Neural cell (in vitro differentiated cells): ENCODE data around the gene ADAMTSL2. TPM values are rescaled to one million over a fixed set of nuclear protein-coding genes. Genes with fewer than 3 reads are reported as not detected.

ENCODE experiments used
- H2AFZ ChIP-seq: fragments of 200-600, 300-800 bp; sonication (generic), shearing (Covaris generic); 2 replicates; pipeline ENCODE4 v1.6.0; 2014; ENCODE audit warnings: low read depth, mild to moderate bottlenecking, antibody characterized with exemption, low read length, moderate library complexity
- H3F3A ChIP-seq: fragments of 200-600 bp; shearing (Covaris generic); 2 replicates; pipeline ENCODE4 v1.6.1; 2016; ENCODE audit warnings: mild to moderate bottlenecking, moderate library complexity, mixed read lengths, antibody characterized with exemption, low read length; ENCODE audit not compliant: insufficient read depth, poor library complexity, severe bottlenecking
- H3K27ac ChIP-seq: fragments of 200-600, 300-800 bp; sonication (generic), shearing (Covaris generic); 2 replicates; pipeline ENCODE4 v1.5.1; 2014; ENCODE audit warnings: mild to moderate bottlenecking, low read length, moderate library complexity
- H3K27me3 ChIP-seq: fragments of 300-800, 200-600 bp; sonication (generic), shearing (Covaris generic); 2 replicates; pipeline ENCODE4 v1.6.0; 2014; ENCODE audit warnings: mild to moderate bottlenecking, low read depth, low read length, moderate library complexity; ENCODE audit not compliant: insufficient read depth
- H3K36me3 ChIP-seq: fragments of 300-800, 200-600 bp; sonication (generic), shearing (Covaris generic); 2 replicates; pipeline ENCODE4 v1.5.1; 2014; ENCODE audit warnings: mild to moderate bottlenecking, antibody characterized with exemption, low read length, moderate library complexity; ENCODE audit not compliant: insufficient read depth
- H3K4me2 ChIP-seq: fragments of 300-800, 200-600 bp; sonication (generic), shearing (Covaris generic); 2 replicates; pipeline ENCODE4 v1.6.0; 2014; ENCODE audit warnings: mild to moderate bottlenecking, low read length
- H3K4me3 ChIP-seq: fragments of 300-800, 200-600 bp; sonication (generic), shearing (Covaris generic); 2 replicates; pipeline ENCODE4 v1.5.1; 2014; ENCODE audit warnings: mild to moderate bottlenecking, low read length, moderate library complexity
- H3K79me2 ChIP-seq: fragments of 200-600 bp; shearing (Covaris generic); replicated peaks from 2 replicates; pipeline ENCODE4 v1.6.0; 2014; ENCODE audit warnings: mild to moderate bottlenecking, low read length, moderate library complexity; ENCODE audit not compliant: insufficient read depth
- H3K9ac ChIP-seq: fragments of 300-800, 200-600 bp; sonication (generic), shearing (Covaris generic); 2 replicates; pipeline ENCODE4 v1.6.1; 2016; ENCODE audit warnings: mild to moderate bottlenecking, low read length, mixed read lengths
- H3K9me2 ChIP-seq: fragments of 200-600 bp; shearing (Covaris generic); 2 replicates; pipeline ENCODE4 v1.6.1; 2016; ENCODE audit warnings: mild to moderate bottlenecking, low read length, mixed read lengths; ENCODE audit not compliant: insufficient read depth
- H3K9me3 ChIP-seq: fragments of 200-600, 300-800 bp; sonication (generic), shearing (Covaris generic); 2 replicates; pipeline ENCODE4 v1.6.1; 2016; ENCODE audit warnings: mild to moderate bottlenecking, mixed run types, low read length, moderate library complexity, mixed read lengths
- H4K20me1 ChIP-seq: fragments of 200-600 bp; shearing (Covaris generic); 2 replicates; pipeline ENCODE4 v1.6.1; 2016; ENCODE audit warnings: mild to moderate bottlenecking, mixed run types; ENCODE audit not compliant: insufficient read depth
- CTCF ChIP-seq: fragments of 450-650 bp; IDR thresholded peaks from 2 replicates; pipeline ENCODE4 v1.5.1; 2014; ENCODE audit warnings: antibody characterized with exemption, mild to moderate bottlenecking, moderate library complexity; ENCODE audit not compliant: poor library complexity, severe bottlenecking
- EP300 ChIP-seq: fragments of 450-650 bp; conservative IDR thresholded peaks from 2 replicates; pipeline ENCODE4 v1.6.1; 2014; ENCODE audit warnings: antibody characterized with exemption, mild to moderate bottlenecking, moderate library complexity; ENCODE audit not compliant: poor library complexity, severe bottlenecking
- MXI1 ChIP-seq: fragments of 450-650 bp; conservative IDR thresholded peaks from 2 replicates; pipeline ENCODE4 v1.6.1; 2014; ENCODE audit warnings: antibody characterized with exemption, mild to moderate bottlenecking; ENCODE audit not compliant: poor library complexity, severe bottlenecking
- POLR2AphosphoS5 ChIP-seq: IDR thresholded peaks from 2 replicates; pipeline ENCODE4 v1.6.1; 2012
- RAD21 ChIP-seq: fragments of 450-650 bp; conservative IDR thresholded peaks from 2 replicates; pipeline ENCODE4 v1.6.1; 2014; ENCODE audit warnings: antibody characterized with exemption, mild to moderate bottlenecking, moderate library complexity
- SMC3 ChIP-seq: fragments of 450-650 bp; conservative IDR thresholded peaks from 2 replicates; pipeline ENCODE4 v1.6.1; 2014; ENCODE audit warnings: antibody characterized with exemption, mild to moderate bottlenecking, moderate library complexity; ENCODE audit not compliant: poor library complexity
- TAF1 ChIP-seq: IDR thresholded peaks from 2 replicates; pipeline ENCODE4 v1.6.1; 2012; ENCODE audit warnings: low read depth
- polyA plus RNA-seq: library from polyadenylated mRNA; depleted of rRNA; stranded (reverse); fragments of >200 nt; gene quantifications from 2 replicates; pipeline ENCODE4 v1.2.3, GENCODE V29; 2014
- TF ChIP-seq, protein P1 (sequence below): IDR thresholded peaks from 2 replicates; pipeline ENCODE4 v1.6.1; 2012; ENCODE audit warnings: borderline replicate concordance

ADAMTSL2 gene
- polyA plus RNA-seq, 1 donor from 2014 or later: 0.85 TPM

- H3K27ac ChIP-seq: no peak overlapping the region
- no peaks in the 10 kb centered on the region for H3K9me2 ChIP-seq
- no peaks in the 10 kb centered on the region for H3K27me3 ChIP-seq
- H2AFZ ChIP-seq: no peak overlapping the region
- no peak overlapping the region for H3K4me2 ChIP-seq
- no peaks in the 10 kb centered on the region for H4K20me1 ChIP-seq
- H3K36me3 ChIP-seq: no peaks in the 10 kb centered on the region
- no peaks in the 10 kb centered on the region for H3K9me3 ChIP-seq
- H3F3A ChIP-seq: no peaks in the 10 kb centered on the region
- no peak overlapping the region for H3K4me3 ChIP-seq
- TF ChIP-seq POLR2AphosphoS5: no peak
- no peak for TF ChIP-seq TAF1
- no peaks in the 10 kb centered on the region for H3K79me2 ChIP-seq
- no peak overlapping the region for H3K9ac ChIP-seq
These were observed 18.8 kb upstream of the ADAMTSL2 start for GRCh38 chr9:133515615-133516255.

DNA sequence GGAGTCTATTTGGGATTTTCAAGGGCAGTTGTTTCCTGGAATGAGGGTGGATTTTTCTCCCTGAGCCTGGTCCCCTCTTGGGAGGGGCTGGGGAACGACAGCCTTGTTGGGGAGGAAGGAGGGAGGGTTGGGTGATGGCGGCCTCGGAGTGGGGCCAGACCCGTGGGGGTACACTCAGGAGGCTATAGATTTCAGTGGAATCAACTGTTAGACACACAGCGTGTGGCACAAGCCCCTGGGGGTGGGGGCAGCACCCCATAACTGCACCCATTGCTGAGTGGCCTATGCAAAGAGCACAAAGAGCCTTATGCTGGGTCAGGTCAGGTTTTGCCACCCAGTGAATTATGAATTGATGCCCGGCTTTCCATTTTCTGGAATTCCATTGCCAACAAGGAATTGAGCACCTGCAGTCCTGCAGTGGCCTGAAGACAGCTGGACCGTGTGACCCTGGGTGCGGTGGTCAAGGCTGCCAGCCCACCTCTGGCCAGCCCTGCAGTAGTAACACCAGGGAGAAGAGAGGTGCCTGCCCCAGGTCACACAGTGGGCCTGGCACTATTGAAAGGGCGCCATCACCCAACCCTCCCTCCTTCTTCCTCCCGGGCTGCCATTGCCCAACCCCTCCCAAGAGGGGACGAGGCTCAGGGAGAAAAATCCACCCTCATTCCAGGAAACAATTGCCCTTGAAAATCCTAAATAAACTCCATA lies 18.1 kb upstream of the ADAMTSL2 start:
- Histone ChIP-seq H3K9me2 (no peaks in the 10 kb centered on the region), H3K9me3 (no peaks in the 10 kb centered on the region), H3K4me3 (no peak overlapping the region), H3K9ac (no peak overlapping the region), H3K4me2 (no peak overlapping the region), H3K27ac (no peak overlapping the region), H3K36me3 (no peaks in the 10 kb centered on the region), H3K27me3 (no peaks in the 10 kb centered on the region), H4K20me1 (no peaks in the 10 kb centered on the region), H2AFZ (no peak overlapping the region), H3F3A (no peaks in the 10 kb centered on the region), H3K79me2 (no peaks in the 10 kb centered on the region)
- TF ChIP-seq SMC3 (no peak), TAF1 (no peak), POLR2AphosphoS5 (no peak), RAD21 (no peak), MXI1 (no peak), CTCF (no peak), EP300 (no peak)
- TF ChIP-seq, protein P1, sequence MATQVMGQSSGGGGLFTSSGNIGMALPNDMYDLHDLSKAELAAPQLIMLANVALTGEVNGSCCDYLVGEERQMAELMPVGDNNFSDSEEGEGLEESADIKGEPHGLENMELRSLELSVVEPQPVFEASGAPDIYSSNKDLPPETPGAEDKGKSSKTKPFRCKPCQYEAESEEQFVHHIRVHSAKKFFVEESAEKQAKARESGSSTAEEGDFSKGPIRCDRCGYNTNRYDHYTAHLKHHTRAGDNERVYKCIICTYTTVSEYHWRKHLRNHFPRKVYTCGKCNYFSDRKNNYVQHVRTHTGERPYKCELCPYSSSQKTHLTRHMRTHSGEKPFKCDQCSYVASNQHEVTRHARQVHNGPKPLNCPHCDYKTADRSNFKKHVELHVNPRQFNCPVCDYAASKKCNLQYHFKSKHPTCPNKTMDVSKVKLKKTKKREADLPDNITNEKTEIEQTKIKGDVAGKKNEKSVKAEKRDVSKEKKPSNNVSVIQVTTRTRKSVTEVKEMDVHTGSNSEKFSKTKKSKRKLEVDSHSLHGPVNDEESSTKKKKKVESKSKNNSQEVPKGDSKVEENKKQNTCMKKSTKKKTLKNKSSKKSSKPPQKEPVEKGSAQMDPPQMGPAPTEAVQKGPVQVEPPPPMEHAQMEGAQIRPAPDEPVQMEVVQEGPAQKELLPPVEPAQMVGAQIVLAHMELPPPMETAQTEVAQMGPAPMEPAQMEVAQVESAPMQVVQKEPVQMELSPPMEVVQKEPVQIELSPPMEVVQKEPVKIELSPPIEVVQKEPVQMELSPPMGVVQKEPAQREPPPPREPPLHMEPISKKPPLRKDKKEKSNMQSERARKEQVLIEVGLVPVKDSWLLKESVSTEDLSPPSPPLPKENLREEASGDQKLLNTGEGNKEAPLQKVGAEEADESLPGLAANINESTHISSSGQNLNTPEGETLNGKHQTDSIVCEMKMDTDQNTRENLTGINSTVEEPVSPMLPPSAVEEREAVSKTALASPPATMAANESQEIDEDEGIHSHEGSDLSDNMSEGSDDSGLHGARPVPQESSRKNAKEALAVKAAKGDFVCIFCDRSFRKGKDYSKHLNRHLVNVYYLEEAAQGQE: no peak
